Right lobe of liver (tissue), 6 donors: ENCODE data around the gene GATAD2B. TPM values are rescaled to one million over a fixed set of nuclear protein-coding genes. Genes with fewer than 3 reads are reported as not detected.
A peak's percentile ranks its signal among the peaks of the same experiment; 100 is the strongest.

Experiments
- ATAC-seq, 4 donors: fragments of 200-7000 bp; cut with Tn5 transposase; one replicate each; pipeline ENCODE4 v1.9.1; 2020; ENCODE audit warnings: mild to moderate bottlenecking in 4 of 4, moderate library complexity in 4 of 4
- DNase-seq, 3 donors: peaks; one replicate each; pipeline ENCODE4 v3.0.0-alpha.2; 2020
- H3K27ac ChIP-seq, 3 donors: fragments of 200-600 bp; one replicate each; pipeline ENCODE4 v1.8.0; 2022
- H3K27me3 ChIP-seq, 2 donors: fragments of 200-600 bp; one replicate each; pipeline ENCODE4 v1.8.0; 2022
- H3K36me3 ChIP-seq, 4 donors: fragments of 200-600 bp; sonication (generic) in 1 of 4; one replicate each; pipeline versions ENCODE4 v1.5.1 to v1.8.0; 2017 to 2022; ENCODE audit warnings: control low read depth in 1 of 4
- H3K4me1 ChIP-seq, 4 donors: fragments of 200-600 bp; sonication (generic) in 1 of 4; one replicate each; pipeline versions ENCODE4 v1.5.1 to v1.8.0; 2017 to 2022; ENCODE audit warnings: control low read depth in 1 of 4
- H3K4me3 ChIP-seq, 3 donors: fragments of 200-600 bp; one replicate each; pipeline ENCODE4 v1.8.0; 2022
- H3K9me3 ChIP-seq, 4 donors: fragments of 200-600 bp; sonication (generic) in 1 of 4; one replicate each; pipeline versions ENCODE4 v1.5.1 to v1.8.0; 2017 to 2022; ENCODE audit warnings: control low read depth in 1 of 4
- POLR2A ChIP-seq: fragments of 450-650 bp; IDR thresholded peaks from one replicate; pipeline ENCODE4 v1.6.1; 2017; ENCODE audit warnings: antibody characterized with exemption, mild to moderate bottlenecking
- WGBS: methylation state at CpG from one replicate; pipeline ENCODE4 v1.1.6; 2018; ENCODE audit warnings: low coverage, low lambda C conversion rate; ENCODE audit not compliant: insufficient coverage; ENCODE audit errors: missing lambda C conversion rate; 5-methylcytosine and 5-hydroxymethylcytosine counted together
- intact Hi-C, 2 donors: fragments of 100-400 bp; cut with DNase I; formaldehyde crosslinking; loops; one replicate each; pipeline versions ENCODE4 v1.11.2 to v1.14.1; 2022
- microRNA-seq, 2 donors: library from miRNA; unstranded; fragments of <30 nt; microRNA quantifications; one replicate each; pipeline ENCODE4, GENCODE V29; 2019 to 2020
- small RNA-seq, 2 experiments: library from RNA; depleted of rRNA; stranded (forward); fragments of <200 nt; gene quantifications; one replicate each; pipeline ENCODE3, GENCODE V24; 2016
- total RNA-seq, 6 experiments: library from RNA; depleted of rRNA in 2 of 6; stranded (reverse); fragments of >200 nt in 2 of 6; fragmentation: NEBNext Ultra II Directional in 3 of 6; extraction: Animal tissue kit (Norgen Biotek cat#: 25700) in 3 of 6; gene quantifications; one replicate each; pipeline versions ENCODE4 v1.1.0 to v1.2.4, GENCODE V29; 2016 to 2023
- TF ChIP-seq, protein P1 (sequence below), 4 donors: fragments of 200-600 bp in 3 of 4; fragments of 450-650 bp in 1 of 4; IDR thresholded peaks; one replicate each; pipeline versions ENCODE4 v1.5.1 to v1.8.0; 2016 to 2022; ENCODE audit warnings: antibody characterized with exemption in 4 of 4, mild to moderate bottlenecking in 2 of 4
- donor health status: DM: no; HTN: yes; CAD: no.
- donor health status: DM: no; HTN: no; CAD: no.
- donor health status: DM: no; HTN: no; CAD: no.
- donor health status: DM: no; HTN: yes; CAD: no.
- donor health status: DM: no; HTN: yes; CAD: no.

The GATAD2B gene
- total RNA-seq, 6 experiments from 2014 or later, result 9.8 to 20.3 (median 16.8) TPM

DNA sequence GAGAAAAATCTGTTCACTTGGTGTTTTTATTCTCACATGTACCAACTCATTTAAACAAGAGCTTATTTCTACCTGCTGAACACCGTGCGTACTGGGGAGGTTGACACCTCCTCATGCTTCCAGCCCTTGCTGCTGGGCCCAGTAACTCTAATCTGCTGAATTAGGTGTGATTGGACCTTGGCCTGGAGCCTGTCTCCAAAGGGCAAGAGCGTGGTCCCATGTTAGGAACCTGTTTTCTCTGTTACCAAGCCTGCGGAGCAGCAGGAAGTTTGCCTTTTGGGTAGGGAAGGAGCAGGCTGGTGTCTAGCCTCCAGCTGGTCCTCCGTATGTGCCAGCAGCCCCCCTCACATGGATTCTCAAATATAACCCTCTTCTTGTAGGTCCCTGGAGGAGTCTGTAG lies 158.5 kb downstream of the GATAD2B start:
- H3K4me1 ChIP-seq, result peaks cover 3 to 32% (median 19%) of the 10 kb centered on the region in 4 donors
- ATAC-seq (no peak), DNase-seq (peak in 1 of 3 donors; percentile 15)
- no peak overlapping the region for H3K4me3 ChIP-seq
- H3K9me3 ChIP-seq, result no peaks in the 10 kb centered on the region
- no peak for TF ChIP-seq POLR2A
- TF ChIP-seq, protein P1, sequence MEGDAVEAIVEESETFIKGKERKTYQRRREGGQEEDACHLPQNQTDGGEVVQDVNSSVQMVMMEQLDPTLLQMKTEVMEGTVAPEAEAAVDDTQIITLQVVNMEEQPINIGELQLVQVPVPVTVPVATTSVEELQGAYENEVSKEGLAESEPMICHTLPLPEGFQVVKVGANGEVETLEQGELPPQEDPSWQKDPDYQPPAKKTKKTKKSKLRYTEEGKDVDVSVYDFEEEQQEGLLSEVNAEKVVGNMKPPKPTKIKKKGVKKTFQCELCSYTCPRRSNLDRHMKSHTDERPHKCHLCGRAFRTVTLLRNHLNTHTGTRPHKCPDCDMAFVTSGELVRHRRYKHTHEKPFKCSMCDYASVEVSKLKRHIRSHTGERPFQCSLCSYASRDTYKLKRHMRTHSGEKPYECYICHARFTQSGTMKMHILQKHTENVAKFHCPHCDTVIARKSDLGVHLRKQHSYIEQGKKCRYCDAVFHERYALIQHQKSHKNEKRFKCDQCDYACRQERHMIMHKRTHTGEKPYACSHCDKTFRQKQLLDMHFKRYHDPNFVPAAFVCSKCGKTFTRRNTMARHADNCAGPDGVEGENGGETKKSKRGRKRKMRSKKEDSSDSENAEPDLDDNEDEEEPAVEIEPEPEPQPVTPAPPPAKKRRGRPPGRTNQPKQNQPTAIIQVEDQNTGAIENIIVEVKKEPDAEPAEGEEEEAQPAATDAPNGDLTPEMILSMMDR (IDR thresholded peaks at IDR 0.05), result no peak
- H3K27me3 ChIP-seq, result no peaks in the 10 kb centered on the region
- intact Hi-C loops, result no loop called here
- H3K36me3 ChIP-seq, result peaks cover 0 to 51% (median 9%) of the 10 kb centered on the region in 4 donors
- WGBS, result 73% methylated on average over 3 of the region's 5 CpGs
- H3K27ac ChIP-seq, result peak overlapping the region in 2 of 3 donors; percentile 12 to 44

DNA sequence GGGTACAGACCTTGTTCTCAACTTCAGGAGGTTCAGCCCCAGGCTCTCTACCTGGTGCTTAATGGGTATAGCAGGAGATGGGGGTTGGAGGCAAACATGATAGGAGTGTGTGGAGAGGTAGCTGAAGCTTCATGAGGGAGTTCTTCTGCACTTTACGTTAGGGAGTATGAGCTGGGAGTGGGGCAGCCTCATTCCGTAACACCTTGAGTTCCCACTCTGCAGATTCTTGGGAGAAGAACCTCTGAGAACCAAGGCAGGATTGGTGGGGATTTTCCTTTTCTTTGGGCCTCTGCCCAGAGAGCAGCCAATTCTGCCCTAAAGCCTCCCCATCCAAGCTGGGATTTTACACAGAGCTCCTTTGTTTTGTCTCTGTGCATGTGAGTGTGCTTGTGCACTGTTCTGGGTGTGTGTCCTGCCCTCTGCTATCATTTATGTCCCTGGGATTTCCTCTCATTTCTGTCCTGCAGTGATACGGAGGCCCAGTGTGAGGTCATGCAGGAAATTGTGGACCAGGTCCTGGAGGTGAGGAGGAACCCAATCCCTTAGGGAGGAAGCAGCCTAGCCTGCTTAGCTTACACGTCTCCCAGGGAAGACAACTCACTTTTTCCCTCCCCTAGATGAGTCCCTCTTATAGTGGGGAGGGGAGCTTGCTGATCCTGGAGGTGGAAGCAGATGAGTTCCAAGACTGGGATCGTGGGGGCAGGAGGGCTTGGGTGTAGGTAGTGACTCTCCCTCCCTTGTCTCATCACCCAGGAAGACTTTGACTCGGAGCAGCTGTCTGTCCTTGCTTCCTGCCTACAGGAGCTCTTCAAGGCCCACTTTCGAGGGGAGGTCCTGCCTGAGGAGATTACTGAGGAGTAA lies 159.2 kb downstream of the GATAD2B start:
- Histone ChIP-seq H3K4me1 (peaks cover under 1 to 25% (median 13%) of the 10 kb centered on the region in 4 donors), H3K4me3 (no peak overlapping the region), H3K9me3 (no peaks in the 10 kb centered on the region), H3K27me3 (no peaks in the 10 kb centered on the region), H3K27ac (peak overlapping the region in 2 of 3 donors; percentile 12 to 44), H3K36me3 (peaks cover 0 to 54% (median 12%) of the 10 kb centered on the region in 4 donors)
- 55% methylated on average over 2 of the region's 7 CpGs for WGBS
- DNase-seq (peak in 1 of 3 donors; percentile 35), ATAC-seq (peak; percentile 16 to 57 (median 34))
- intact Hi-C loops, result no loop called here
- no peak for TF ChIP-seq POLR2A

DNA sequence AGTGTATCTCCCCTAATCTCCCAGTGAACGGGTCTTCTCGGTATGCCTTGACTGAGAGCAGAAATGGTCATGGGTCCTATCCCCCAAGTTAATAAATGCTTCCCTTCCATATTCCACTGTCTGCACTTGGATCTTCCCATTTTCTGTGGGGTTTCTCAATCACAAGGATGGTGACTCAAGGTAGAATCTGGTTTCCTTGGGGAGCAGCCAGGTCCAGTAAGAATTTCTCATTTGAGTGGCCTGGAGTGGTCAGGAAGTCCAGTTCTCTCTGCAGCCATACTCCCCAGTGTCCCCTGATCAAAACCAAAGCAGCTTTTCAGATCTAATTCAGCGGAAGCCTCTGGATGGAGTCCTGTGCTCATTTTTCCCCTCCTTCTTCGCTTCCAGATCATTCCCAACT lies 162.3 kb downstream of the GATAD2B start:
- Histone ChIP-seq H3K27ac (no peak overlapping the region), H3K36me3 (peaks cover 0 to 71% (median 17%) of the 10 kb centered on the region in 4 donors), H3K9me3 (no peaks in the 10 kb centered on the region), H3K4me1 (peaks cover 0 to 3% (median 0%) of the 10 kb centered on the region in 4 donors), H3K4me3 (no peak overlapping the region), H3K27me3 (no peaks in the 10 kb centered on the region)
- TF ChIP-seq POLR2A, result no peak
- TF ChIP-seq, protein P1 (IDR thresholded peaks at IDR 0.05), result no peak
- ATAC-seq (no peak), DNase-seq (no peak)
- WGBS, result 100% methylated on average over 4 of the region's 4 CpGs
- intact Hi-C loops, result no loop called here

Small RNA genes within 50 kb of the gene (microRNA-seq; reads per million reads assigned to microRNA genes)
- 0 to 0.87 reads per million in 2 donors for gene MIR6737

Small RNA genes within 50 kb of the gene (small RNA-seq; reads per million reads assigned to genes)
- gene AL831737.1 (0 reads per million in 2 experiments), gene MIR6737 (0 reads per million in 2 experiments), gene RF00019 (0 reads per million in 2 experiments)

Other genes with a start within 250 kb of the GATAD2B start
- 10 to 100 TPM in 1 of 6 experiments, 1 to 10 TPM in 5; 5.0 to 14.4 (median 5.7) TPM for gene NPR1, start 244.3 kb downstream of the GATAD2B start, total RNA-seq
- gene INTS3, start 194.9 kb downstream of the GATAD2B start, total RNA-seq, result 10 to 100 TPM; 16.5 to 29.1 (median 22.6) TPM
- gene SLC27A3, start 147.6 kb downstream of the GATAD2B start, total RNA-seq, result 10 to 100 TPM; 25.4 to 50.4 (median 36.9) TPM
- gene DENND4B, start 23.7 kb upstream of the GATAD2B start, total RNA-seq, result 10 to 100 TPM; 13.0 to 27.5 (median 20.2) TPM
- gene CRTC2, start 35.6 kb upstream of the GATAD2B start, total RNA-seq, result 10 to 100 TPM in 4 of 6 experiments, 1 to 10 TPM in 2; 4.8 to 19.5 (median 18.3) TPM
- gene SLC39A1, start 40.6 kb upstream of the GATAD2B start, total RNA-seq, result 10 to 100 TPM; 33.0 to 63.6 (median 47.7) TPM
- 10 to 100 TPM in 1 of 6 experiments, 1 to 10 TPM in 5; 4.9 to 11.1 (median 8.2) TPM for gene CREB3L4, start 44.9 kb upstream of the GATAD2B start, total RNA-seq
- 100 to 1,000 TPM in 2 of 6 experiments, 10 to 100 TPM in 4; 55.8 to 169 (median 90.9) TPM for gene JTB, start 54.7 kb upstream of the GATAD2B start, total RNA-seq
- 10 to 100 TPM; 11.9 to 52.2 (median 47.9) TPM for gene RAB13, start 63.4 kb upstream of the GATAD2B start, total RNA-seq
- 100 to 1,000 TPM; 305 to 500 (median 428) TPM for gene RPS27, start 67.8 kb upstream of the GATAD2B start, total RNA-seq
- under 1 TPM in 1 of 6 experiments, not detected in 5; 0.14 TPM for gene NUP210L, start 232.1 kb upstream of the GATAD2B start, total RNA-seq